ENCODE measurements around the gene FCHSD2. TPM values are rescaled to one million over a fixed set of nuclear protein-coding genes. Genes with fewer than 3 reads are reported as not detected.
A peak's percentile ranks its signal among the peaks of the same experiment; 100 is the strongest.

The FCHSD2 gene
- total and polyA plus RNA-seq, 2 donors (not counting 1 experiment from before 2014, with no cell fraction given) = 113 to 189 TPM

DNA sequence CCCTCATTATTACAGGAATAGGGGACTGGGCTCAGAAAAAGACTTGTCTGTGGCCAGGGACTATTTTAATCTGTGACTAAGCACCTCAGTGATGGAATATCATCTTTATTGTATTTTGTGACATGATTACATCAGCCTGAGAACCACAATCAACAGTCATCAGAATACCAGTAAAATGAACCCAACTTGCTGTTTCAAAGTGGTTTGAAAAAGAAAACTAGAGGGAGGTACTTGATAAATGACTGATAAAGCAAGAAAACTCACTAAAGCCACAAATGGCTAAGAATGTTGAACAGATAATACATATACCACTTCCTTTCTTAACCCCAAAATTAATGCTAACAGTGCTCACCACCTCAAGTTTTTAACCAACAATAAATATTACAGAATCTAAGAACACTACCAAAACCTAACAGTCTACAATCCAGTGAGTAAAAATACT, 172.2 kb downstream of the FCHSD2 start:
- Histone ChIP-seq H3K27me3 (replicated peaks in 1 of 4; ENCODE audit: control extremely low read depth in 1 of 4, control insufficient read depth in 3 of 4, insufficient read depth in 4 of 4, low read length in 3 of 4) (no peaks in the 10 kb centered on the region), H3K4me1 (ENCODE audit: control insufficient read depth in 2 of 2, insufficient read depth in 2 of 2, low read length in 2 of 2) (peaks cover 24 to 37% of the 10 kb centered on the region in 2 donors), H3K4me2 (replicated peaks; ENCODE audit: low read depth, low read length, poor library complexity, severe bottlenecking) (peak overlapping the region; percentile 26), H3K79me2 (ENCODE audit: control insufficient read depth, insufficient read depth, low read length) (peaks cover 92% of the 10 kb centered on the region), H4K20me1 (ENCODE audit: control insufficient read depth, insufficient read depth, low read length, poor library complexity, severe bottlenecking) (no peaks in the 10 kb centered on the region), H3K36me3 (replicated peaks in 1 of 2; ENCODE audit: control extremely low read depth in 1 of 2, control insufficient read depth in 1 of 2, extremely low read depth in 1 of 2, insufficient read depth in 2 of 2, low read length in 1 of 2) (peaks cover 9 to 77% of the 10 kb centered on the region in 2 experiments), H2AFZ (ENCODE audit: insufficient read depth, low read depth, low read length, poor library complexity, severe bottlenecking) (no peak overlapping the region), H3K9me3 (ENCODE audit: control extremely low read depth in 1 of 3, control insufficient read depth in 2 of 3, insufficient read depth in 1 of 3, low read length in 2 of 3) (peaks cover 0 to 3% (median 3%) of the 10 kb centered on the region in 3 donors), H3K9ac (ENCODE audit: low read length) (no peak overlapping the region), H3K4me3 (ENCODE audit: control extremely low read depth in 1 of 5, extremely low read depth in 1 of 5, insufficient read depth in 1 of 5, low read depth in 2 of 5, low read length in 4 of 5) (no peak overlapping the region), H3K27ac (ENCODE audit: low read length in 2 of 2) (peak overlapping the region; percentile 35 to 63)
- no peak for ATAC-seq (ENCODE audit: low read depth)
- DNase-seq = no peak
- H3K9me3 Mint-ChIP-seq (ENCODE audit: insufficient read depth) = no peaks in the 10 kb centered on the region
- H3K4me1 Mint-ChIP-seq = peaks cover 65% of the 10 kb centered on the region
- peak overlapping the region; percentile 56 for H3K27ac Mint-ChIP-seq
- ChIA-PET CTCF (no interaction called here), POLR2A (no interaction called here)
- TF ChIP-seq EZH2 (IDR thresholded peaks at IDR 0.05; ENCODE audit: borderline replicate concordance, insufficient read depth, low read depth, low read length, poor library complexity, severe bottlenecking) = no peak
- TF ChIP-seq, protein P1, sequence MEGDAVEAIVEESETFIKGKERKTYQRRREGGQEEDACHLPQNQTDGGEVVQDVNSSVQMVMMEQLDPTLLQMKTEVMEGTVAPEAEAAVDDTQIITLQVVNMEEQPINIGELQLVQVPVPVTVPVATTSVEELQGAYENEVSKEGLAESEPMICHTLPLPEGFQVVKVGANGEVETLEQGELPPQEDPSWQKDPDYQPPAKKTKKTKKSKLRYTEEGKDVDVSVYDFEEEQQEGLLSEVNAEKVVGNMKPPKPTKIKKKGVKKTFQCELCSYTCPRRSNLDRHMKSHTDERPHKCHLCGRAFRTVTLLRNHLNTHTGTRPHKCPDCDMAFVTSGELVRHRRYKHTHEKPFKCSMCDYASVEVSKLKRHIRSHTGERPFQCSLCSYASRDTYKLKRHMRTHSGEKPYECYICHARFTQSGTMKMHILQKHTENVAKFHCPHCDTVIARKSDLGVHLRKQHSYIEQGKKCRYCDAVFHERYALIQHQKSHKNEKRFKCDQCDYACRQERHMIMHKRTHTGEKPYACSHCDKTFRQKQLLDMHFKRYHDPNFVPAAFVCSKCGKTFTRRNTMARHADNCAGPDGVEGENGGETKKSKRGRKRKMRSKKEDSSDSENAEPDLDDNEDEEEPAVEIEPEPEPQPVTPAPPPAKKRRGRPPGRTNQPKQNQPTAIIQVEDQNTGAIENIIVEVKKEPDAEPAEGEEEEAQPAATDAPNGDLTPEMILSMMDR (IDR thresholded peaks at IDR 0.05) = no peak
- intact Hi-C loops (cut with micrococcal nuclease) = loop anchor here (5.0 kb wide), 1 partner anchor 32 kb away; no protein-coding TSS in a partner anchor
- no peak overlapping the region for H3K4me3 Mint-ChIP-seq
- H3K27me3 Mint-ChIP-seq = no peaks in the 10 kb centered on the region

DNA sequence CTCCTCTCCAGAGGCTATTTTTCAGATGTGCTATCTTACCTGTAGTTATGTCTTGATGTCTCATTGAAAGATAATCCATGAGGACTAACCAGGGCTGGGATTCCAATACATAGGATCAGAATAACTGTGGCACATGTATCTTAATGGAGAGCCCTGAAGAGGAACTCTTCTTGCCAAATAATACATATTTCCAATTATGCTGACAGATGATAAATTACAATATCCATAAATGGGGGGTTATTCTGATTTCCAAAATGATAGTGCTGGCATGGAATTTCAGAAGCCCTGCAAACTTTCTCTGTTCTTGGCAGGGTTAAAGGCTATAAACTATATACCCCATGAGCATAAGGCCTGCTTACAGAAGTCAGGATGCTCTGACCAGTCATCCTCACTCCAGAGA, 173.7 kb downstream of the FCHSD2 start:
- Mint-ChIP-seq H3K4me3 (no peak overlapping the region), H3K27me3 (no peaks in the 10 kb centered on the region), H3K27ac (peak overlapping the region; percentile 37), H3K9me3 (ENCODE audit: insufficient read depth) (no peaks in the 10 kb centered on the region), H3K4me1 (peaks cover 57% of the 10 kb centered on the region)
- no peak overlapping the region for H3K9ac ChIP-seq (ENCODE audit: low read length)
- peak overlapping the region in 1 of 2 donors; percentile 63 for H3K27ac ChIP-seq (ENCODE audit: low read length in 2 of 2)
- H3K4me3 ChIP-seq (ENCODE audit: control extremely low read depth in 1 of 5, extremely low read depth in 1 of 5, insufficient read depth in 1 of 5, low read depth in 2 of 5, low read length in 4 of 5) = no peak overlapping the region
- POLR2A ChIA-PET = no interaction called here
- CTCF ChIA-PET = no interaction called here
- no peaks in the 10 kb centered on the region for H3K27me3 ChIP-seq (replicated peaks in 1 of 4; ENCODE audit: control extremely low read depth in 1 of 4, control insufficient read depth in 3 of 4, insufficient read depth in 4 of 4, low read length in 3 of 4)
- H3K4me2 ChIP-seq (replicated peaks; ENCODE audit: low read depth, low read length, poor library complexity, severe bottlenecking) = no peak overlapping the region
- no peak overlapping the region for H2AFZ ChIP-seq (ENCODE audit: insufficient read depth, low read depth, low read length, poor library complexity, severe bottlenecking)
- DNase-seq (no peak), ATAC-seq (ENCODE audit: low read depth) (no peak)
- peaks cover 24 to 37% of the 10 kb centered on the region in 2 donors for H3K4me1 ChIP-seq (ENCODE audit: control insufficient read depth in 2 of 2, insufficient read depth in 2 of 2, low read length in 2 of 2)
- H3K9me3 ChIP-seq (ENCODE audit: control extremely low read depth in 1 of 3, control insufficient read depth in 2 of 3, insufficient read depth in 1 of 3, low read length in 2 of 3) = peaks cover 0 to 3% (median 0%) of the 10 kb centered on the region in 3 donors
- no peaks in the 10 kb centered on the region for H4K20me1 ChIP-seq (ENCODE audit: control insufficient read depth, insufficient read depth, low read length, poor library complexity, severe bottlenecking)
- TF ChIP-seq EZH2 (IDR thresholded peaks at IDR 0.05; ENCODE audit: borderline replicate concordance, insufficient read depth, low read depth, low read length, poor library complexity, severe bottlenecking) = no peak
- TF ChIP-seq, protein P1 (IDR thresholded peaks at IDR 0.05) = no peak
- peaks cover 90% of the 10 kb centered on the region for H3K79me2 ChIP-seq (ENCODE audit: control insufficient read depth, insufficient read depth, low read length)
- intact Hi-C loops (cut with micrococcal nuclease) = loop anchor here (5.0 kb wide), 1 partner anchor 34 kb away; no protein-coding TSS in a partner anchor
- peaks cover 4 to 71% of the 10 kb centered on the region in 2 experiments for H3K36me3 ChIP-seq (replicated peaks in 1 of 2; ENCODE audit: control extremely low read depth in 1 of 2, control insufficient read depth in 1 of 2, extremely low read depth in 1 of 2, insufficient read depth in 2 of 2, low read length in 1 of 2)

Measured in B cell (primary cell).